Epithelial cell of proximal tubule (primary cell): ENCODE data around the gene CSNK1G2. TPM values are rescaled to one million over a fixed set of nuclear protein-coding genes. Genes with fewer than 3 reads are reported as not detected.

ENCODE experiments used
- DNase-seq: peaks from one replicate; pipeline ENCODE4 v3.0.0-alpha.2; 2011; ENCODE audit warnings: low read depth
- H3K4me3 ChIP-seq: 2 replicates; pipeline ENCODE4 v1.5.1; 2011; ENCODE audit warnings: low read depth, mild to moderate bottlenecking, low read length
- total RNA-seq: library from RNA; depleted of rRNA; stranded (reverse); fragments of >200 nt; gene quantifications from 2 replicates; pipeline ENCODE4 v1.2.3, GENCODE V29; 2015
- TF ChIP-seq, protein P1 (sequence below): conservative IDR thresholded peaks from 2 replicates; pipeline ENCODE4 v1.5.1; 2012; ENCODE audit warnings: low read depth, mild to moderate bottlenecking, low read length

Gene CSNK1G2
- total RNA-seq, 1 donor from 2014 or later, result 82.9 TPM

DNA sequence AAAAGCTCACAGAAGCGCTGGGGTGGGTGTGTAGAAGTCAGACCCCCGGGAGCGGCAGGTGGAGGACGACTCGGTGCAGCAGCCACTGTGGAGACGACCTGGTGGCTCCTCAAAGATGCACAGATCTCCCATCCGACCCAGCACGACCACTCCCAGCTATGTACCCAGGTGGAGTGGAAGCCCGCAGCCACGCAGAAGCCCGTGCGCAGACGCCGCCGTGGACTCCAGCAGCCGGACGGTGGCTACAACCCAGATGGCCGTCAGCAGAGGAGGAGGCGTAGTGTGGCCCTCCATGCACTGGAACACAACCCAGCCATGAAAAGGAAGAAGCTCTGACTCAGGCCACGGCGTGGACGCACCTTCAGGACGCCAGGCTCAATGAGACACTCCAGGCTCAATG is 21.7 kb downstream of the CSNK1G2 start:
- DNase-seq, result no peak
- no peak overlapping the region for H3K4me3 ChIP-seq
- TF ChIP-seq, protein P1, sequence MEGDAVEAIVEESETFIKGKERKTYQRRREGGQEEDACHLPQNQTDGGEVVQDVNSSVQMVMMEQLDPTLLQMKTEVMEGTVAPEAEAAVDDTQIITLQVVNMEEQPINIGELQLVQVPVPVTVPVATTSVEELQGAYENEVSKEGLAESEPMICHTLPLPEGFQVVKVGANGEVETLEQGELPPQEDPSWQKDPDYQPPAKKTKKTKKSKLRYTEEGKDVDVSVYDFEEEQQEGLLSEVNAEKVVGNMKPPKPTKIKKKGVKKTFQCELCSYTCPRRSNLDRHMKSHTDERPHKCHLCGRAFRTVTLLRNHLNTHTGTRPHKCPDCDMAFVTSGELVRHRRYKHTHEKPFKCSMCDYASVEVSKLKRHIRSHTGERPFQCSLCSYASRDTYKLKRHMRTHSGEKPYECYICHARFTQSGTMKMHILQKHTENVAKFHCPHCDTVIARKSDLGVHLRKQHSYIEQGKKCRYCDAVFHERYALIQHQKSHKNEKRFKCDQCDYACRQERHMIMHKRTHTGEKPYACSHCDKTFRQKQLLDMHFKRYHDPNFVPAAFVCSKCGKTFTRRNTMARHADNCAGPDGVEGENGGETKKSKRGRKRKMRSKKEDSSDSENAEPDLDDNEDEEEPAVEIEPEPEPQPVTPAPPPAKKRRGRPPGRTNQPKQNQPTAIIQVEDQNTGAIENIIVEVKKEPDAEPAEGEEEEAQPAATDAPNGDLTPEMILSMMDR, result no peak

DNA sequence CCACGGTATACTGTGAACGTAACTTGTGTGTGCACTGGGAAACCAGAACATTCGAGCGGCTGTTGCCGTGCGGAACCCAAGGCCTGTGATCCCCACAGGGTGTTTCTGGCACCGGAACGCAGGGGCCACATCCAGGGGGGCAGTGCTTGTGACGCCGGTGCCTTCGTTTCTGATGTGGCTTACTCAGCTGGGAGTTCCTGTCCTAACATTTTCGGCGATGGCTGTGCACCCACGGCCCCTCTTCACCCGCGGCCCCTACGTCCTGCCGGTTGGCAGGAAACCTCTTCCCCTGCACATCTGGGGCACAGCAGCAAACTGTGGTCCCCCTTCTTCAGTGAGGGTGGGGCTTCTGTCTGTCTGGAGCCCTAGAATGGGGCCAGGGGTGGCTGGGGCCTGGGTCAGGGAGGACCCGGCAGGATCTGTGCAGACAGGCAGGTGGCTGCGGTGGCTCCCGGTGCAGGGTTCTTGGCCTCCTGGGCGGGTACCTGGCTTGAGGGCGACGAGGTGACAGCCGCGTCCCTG is 26.2 kb downstream of the CSNK1G2 start:
- TF ChIP-seq, protein P1, result no peak
- no peak overlapping the region for H3K4me3 ChIP-seq
- DNase-seq, result no peak

DNA sequence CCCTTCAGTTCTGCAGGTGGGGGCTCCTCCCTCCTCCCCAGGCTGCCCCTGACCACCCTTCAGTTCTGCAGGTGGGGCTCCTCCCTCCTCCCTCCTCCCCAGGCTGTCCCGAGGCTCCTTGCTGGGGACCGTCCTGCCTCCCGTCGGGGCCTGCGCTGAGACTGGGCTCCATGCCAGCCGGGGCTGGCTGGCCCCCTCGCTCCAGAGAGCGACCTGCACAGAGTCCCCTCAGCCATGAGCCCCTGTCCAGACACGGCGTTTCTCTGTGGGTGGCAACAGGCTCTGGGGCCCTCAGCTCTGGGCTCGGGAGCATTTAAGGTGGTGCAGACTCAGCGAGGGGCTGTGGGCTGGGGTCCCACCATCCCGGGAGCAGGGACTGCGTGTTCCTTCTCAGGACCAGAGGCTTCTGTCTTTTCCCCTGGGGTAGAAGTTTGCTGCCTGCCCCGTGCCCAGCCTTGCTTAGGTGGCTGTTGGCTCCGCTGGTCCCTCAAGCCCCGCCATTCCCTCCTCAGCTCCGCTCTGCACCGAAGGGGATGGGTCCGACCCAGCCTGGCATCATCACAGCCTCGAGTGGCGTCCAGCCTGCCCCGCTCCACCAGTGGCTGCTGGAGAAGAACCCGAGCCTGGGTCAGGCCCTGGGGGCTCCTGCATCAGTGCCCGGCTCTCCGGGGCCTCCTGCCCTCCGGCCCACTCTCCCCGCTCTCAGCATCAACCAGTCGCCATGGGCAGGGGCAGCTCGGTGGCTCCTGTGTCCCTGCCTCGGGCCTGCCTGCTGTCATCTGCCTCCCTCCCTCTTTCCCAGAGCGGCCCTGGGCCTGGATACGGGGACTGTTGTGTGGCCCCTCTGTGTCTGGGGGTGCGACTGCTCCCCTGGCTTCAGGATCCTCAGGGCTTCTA is 27.6 kb downstream of the CSNK1G2 start:
- H3K4me3 ChIP-seq, result no peak overlapping the region
- TF ChIP-seq, protein P1, result no peak
- no peak for DNase-seq

DNA sequence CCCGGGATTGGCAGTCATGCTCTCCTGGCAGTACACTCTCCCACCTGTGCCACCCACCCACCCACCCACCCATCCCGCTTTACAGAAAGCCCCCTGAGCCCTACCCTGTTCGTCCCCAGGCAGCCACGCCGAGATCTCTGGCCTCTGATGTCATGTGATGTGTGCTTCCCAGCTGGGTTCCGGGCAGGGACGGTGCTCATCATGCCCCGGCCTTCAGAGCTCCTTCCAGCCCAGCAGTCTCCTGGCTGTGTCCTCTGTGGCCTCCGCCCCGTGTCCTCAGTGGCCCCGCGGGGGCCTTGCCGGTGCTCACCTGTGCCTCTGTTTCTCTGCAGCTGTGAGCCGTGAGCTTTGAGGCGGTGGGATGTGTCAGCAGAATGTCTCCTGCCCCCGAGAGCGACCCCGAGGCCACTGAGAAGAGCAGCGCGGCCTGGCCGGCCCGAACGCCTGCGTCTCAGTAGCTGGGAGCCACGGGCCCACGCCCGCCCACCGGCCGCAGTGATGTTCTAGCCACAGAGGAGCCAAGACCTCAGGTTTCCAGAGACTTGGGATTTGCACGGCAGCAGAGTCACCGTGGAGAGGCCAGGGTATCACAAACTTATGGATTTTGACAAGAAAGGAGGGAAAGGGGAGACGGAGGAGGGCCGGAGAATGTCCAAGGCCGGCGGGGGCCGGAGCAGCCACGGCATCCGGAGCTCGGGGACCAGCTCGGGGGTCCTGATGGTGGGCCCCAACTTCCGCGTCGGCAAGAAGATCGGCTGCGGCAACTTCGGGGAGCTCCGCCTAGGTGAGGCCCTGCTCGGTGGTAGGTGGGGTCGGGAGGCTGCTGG is 28.4 kb downstream of the CSNK1G2 start:
- DNase-seq, result no peak
- TF ChIP-seq, protein P1, result no peak
- H3K4me3 ChIP-seq, result no peak overlapping the region

DNA sequence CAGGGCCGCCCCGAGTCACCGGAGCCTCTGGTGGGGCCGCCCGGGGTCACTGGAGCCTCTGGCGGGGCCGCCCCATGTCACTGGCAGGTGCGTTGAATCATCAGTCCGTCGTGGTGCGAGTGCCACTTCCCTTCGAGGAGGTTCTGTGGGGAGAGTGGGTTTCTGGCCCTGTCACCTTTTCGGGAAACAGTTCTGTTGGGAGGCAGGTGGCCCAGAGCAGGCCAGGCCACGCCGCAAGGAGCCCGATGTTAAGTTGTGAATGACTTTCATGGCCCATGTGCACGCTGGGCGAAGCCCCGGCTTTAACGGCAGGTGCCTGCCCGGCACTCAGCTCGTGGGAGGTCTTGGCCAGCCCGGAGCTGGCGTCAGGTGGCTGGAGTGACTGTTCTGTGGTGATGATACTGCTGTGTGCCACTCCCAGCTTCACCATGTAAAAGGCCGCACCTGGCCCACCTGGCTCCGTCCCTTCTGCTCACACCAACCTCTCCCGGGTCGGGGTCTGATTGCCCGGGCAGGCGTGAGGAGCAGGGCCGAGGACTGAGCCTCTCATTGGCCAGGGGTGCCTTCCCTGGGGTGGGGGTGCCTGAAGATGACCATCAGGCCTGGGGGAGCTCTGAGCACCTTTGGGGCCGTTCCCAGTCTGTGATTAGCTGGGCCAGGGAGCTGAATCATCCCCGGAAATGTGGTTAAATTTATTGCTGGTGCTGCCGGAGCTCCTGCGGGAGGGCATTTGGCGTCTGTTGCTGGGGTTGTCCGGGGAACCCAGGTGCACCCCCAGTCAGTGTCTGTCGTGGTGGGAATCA is 29.2 kb downstream of the CSNK1G2 start:
- TF ChIP-seq, protein P1, result no peak
- H3K4me3 ChIP-seq, result no peak overlapping the region
- no peak for DNase-seq

DNA sequence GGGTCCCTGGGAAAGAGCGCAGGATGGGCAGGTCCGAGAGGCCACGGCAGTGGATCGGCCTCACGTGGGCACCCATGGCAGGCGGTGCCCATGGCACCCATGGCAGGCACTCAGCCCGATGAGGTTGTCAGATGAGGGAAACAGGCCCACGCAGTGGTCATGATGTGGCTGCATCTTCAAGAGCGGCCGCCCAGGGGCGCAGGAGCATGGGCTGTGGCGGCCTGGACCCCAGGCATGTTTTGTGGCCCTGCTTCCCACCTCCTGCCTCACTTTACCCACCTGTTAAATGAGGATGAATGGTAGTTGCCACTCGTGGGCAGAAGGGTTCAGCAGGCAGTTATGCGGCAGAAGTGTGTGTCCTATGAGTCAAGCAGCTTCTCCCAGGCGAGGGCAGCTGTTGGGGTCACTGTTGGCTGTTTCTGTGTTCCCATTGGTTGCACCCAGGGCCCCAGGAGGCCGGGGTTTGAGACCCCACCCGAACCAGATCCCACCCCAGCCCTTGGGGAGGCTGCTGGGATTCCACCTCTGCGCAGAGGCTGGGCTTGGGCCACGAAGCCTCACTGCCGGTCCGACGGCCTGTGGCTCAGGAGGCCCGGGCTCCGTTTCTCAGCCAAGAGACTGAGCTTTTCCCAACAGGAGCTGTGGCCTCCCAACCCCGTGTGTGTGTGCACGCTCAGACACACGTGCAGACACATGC is 30.0 kb downstream of the CSNK1G2 start:
- H3K4me3 ChIP-seq, result no peak overlapping the region
- no peak for DNase-seq
- TF ChIP-seq, protein P1, result no peak
